GM20000 (cell line): ENCODE data around the gene TMEM221.

Experiments
- DNase-seq: peaks from one replicate; pipeline ENCODE4 v3.0.0; 2012; ENCODE audit warnings: low spot score
- TF ChIP-seq, protein P1 (sequence below): IDR thresholded peaks from 2 replicates; pipeline ENCODE4 v1.5.1; 2012; ENCODE audit warnings: mild to moderate bottlenecking, control low read depth; ENCODE audit errors: extremely low read depth, missing control alignments

Gene TMEM221

GRCh38 chr19:17460372-17461230 lies 12.1 kb upstream of the TMEM221 start, which contains the start of gene NXNL1:
TSS of gene NXNL1 (minus strand) at chr19:17460926. CDS start at chr19:17460869, 57 bp downstream.
- TF ChIP-seq, protein P1, sequence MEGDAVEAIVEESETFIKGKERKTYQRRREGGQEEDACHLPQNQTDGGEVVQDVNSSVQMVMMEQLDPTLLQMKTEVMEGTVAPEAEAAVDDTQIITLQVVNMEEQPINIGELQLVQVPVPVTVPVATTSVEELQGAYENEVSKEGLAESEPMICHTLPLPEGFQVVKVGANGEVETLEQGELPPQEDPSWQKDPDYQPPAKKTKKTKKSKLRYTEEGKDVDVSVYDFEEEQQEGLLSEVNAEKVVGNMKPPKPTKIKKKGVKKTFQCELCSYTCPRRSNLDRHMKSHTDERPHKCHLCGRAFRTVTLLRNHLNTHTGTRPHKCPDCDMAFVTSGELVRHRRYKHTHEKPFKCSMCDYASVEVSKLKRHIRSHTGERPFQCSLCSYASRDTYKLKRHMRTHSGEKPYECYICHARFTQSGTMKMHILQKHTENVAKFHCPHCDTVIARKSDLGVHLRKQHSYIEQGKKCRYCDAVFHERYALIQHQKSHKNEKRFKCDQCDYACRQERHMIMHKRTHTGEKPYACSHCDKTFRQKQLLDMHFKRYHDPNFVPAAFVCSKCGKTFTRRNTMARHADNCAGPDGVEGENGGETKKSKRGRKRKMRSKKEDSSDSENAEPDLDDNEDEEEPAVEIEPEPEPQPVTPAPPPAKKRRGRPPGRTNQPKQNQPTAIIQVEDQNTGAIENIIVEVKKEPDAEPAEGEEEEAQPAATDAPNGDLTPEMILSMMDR: no peak
- no peak for DNase-seq

DNA sequence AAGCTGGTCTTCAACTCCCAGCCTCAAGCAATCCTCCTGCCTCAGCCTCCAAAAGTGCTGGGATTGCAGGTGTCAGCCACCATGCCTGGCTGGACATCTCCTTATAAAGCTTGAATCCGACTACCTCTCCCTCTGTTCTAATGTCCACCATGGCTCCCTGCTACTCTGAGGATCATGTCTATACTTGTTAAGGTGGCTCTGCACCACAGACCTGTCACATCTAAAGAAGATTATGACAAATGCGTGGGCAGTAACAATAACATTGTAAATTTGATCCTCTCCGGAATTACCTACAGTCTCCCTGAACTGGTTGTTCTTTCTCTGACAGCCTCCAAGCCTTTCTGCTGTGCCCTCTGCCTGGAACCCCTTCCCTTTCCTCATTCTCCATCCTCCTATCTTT lies 10.5 kb upstream of the TMEM221 start:
- TF ChIP-seq, protein P1: no peak
- no peak for DNase-seq

DNA sequence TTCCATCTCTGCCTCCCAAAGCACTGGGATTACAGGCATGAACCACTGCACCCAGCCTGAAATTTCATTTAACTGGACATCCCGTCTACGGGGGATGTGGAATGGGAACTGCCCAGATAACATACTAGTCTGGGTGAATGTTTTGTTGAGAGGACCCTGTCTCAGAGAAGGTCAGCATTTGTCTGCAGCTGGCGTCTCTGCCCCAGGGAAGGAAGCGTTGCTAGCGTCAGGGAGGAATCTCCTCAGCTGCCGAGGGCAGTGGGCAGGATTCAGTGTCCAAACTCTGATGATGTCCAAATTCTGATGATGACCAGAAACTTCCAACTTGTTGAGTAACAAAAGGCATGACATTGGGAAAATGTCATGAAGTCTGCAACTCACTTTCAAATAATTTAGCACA lies 9.1 kb upstream of the TMEM221 start:
- DNase-seq: no peak
- TF ChIP-seq, protein P1: no peak

DNA sequence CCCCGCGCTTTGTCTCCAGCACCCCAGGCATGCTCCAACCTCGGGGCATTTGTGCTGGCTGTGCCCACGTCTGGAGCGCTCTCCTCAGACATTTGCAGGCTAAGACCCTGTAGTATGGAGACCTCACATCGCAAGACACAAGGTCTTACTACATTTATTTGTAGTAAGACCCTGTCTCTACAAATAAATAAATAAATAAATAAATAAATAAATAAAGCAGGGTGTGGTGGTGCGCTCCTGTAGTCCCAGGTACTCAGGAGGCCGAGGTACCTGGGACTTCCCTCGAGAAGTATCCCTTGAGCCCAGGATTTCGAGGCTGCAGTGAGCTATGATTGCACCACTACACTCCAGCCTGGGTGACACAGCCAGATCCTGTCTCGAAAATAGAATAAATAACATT lies 7.7 kb upstream of the TMEM221 start:
- DNase-seq: no peak

DNA sequence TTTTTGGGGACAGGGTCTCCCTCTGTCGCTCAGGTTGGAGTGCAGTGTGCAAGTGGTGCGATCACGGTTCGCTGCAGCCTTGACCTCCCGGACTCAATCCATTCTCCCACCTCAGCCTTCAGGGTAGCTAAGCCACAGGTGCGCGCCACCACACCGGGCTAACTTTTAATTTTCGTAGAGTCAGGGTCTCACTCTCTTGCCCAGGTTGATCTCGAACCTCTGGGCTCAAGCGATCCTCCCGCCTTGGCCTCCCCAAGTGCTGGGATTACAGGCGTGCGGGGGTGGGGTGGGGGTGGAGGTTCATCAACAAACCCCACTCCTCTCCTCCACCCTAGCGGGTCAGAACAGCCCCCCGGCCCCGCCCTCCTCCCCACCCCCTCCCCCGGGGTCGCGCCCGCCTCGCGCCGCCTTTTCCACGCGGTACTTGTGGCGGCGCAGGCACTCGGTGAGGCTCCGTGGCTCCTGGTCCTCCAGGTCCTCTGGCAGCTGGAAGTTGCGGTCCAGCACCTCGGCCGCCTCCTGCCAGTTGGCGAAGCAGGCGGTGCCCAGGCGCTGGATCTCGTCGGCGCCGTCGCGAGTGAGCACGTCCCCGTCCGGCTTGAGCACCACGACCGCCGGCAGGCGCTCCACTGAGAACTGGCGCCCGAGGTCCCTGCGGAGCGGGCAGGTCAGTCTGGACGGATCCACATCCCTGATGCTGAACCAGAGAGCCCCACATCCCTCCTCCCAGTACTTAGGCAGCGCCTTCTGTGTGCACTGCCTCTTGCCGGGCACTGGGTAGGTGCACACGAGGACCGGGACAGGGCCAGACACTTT lies 7.0 kb upstream of the TMEM221 start:
- DNase-seq: no peak
- TF ChIP-seq, protein P1: no peak

More for the DNA sequence above, 7.7 kb upstream of the TMEM221 start:
- TF ChIP-seq, protein P1: no peak

DNA sequence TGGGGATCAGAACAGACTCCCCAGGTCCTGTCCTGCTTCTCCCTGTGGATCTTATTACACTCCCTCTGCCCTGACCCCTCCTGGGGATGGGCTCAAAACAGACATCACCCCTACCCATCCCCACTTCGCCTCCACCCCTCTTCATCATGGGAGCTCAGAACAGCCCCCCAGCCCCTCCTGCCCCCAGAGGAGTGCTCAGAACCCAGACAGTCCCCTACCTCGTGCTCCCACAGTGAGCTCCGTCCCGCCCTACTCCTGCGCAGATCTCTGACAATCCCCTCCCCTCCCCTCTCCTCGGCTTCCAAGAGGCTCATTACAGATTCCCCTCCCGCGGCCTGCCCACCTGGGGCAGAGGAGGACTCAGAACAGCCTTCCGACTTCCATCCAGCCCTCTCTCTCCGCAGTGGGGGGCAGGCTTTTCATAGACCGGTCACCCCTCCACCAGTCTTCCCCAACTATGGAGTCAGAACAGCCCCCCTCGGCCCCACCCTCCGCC lies 6.2 kb upstream of the TMEM221 start:
- TF ChIP-seq, protein P1: no peak
- DNase-seq: peak; percentile 28

DNA sequence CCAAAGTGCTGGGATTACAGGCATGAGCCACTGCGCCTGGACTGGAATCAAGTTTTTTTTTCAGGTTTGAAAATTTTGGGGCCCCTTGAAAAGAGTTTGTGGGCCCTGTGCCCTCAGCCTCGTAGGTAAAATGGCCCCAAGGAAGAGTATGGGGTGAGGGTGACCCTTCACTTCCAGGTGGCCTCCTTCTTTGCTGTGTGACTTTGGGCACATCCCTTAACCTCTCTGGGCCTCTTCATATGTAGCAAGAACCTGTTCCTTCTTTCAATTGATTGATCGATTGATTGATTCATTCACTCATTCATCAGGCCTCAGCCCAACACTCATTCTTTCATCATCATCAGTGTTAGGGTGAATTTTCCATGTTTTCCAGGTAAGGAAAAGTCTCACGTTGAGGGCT lies 3.4 kb upstream of the TMEM221 start:
- no peak for DNase-seq
- TF ChIP-seq, protein P1: no peak
